Neuron (in vitro differentiated cells): ENCODE results near the gene HSP90AA1.
"Not testable (repeated sequence)": the region's sequence is repeated elsewhere in the genome, so short reads cannot be mapped to it uniquely, and the experiment has no call there.

Source experiments
- H2AFZ ChIP-seq: one replicate; pipeline ENCODE4 v1.6.1; 2013; ENCODE audit warnings: low read depth, mild to moderate bottlenecking, inconsistent platforms, low read length, moderate library complexity
- H3K27me3 ChIP-seq: one replicate; pipeline ENCODE4 v1.6.1; 2013; ENCODE audit warnings: low read length; ENCODE audit not compliant: insufficient read depth
- H3K36me3 ChIP-seq: one replicate; pipeline ENCODE4 v1.6.1; 2013; ENCODE audit warnings: low read length; ENCODE audit not compliant: insufficient read depth
- H3K4me1 ChIP-seq: one replicate; pipeline ENCODE4 v1.6.1; 2013; ENCODE audit warnings: low read length; ENCODE audit not compliant: insufficient read depth
- H3K4me3 ChIP-seq: 2 replicates; pipeline ENCODE4 v1.5.1; 2013; ENCODE audit warnings: mild to moderate bottlenecking, low read length, moderate library complexity
- H3K9me3 ChIP-seq: one replicate; pipeline ENCODE4 v1.6.1; 2013; ENCODE audit warnings: low read length

Gene HSP90AA1

GRCh38 chr14:102086972-102087761, at the start of gene HSP90AA1:
HSP90AA1 (minus strand) TSS chr14:102087044; CDS start chr14:102086378, 666 bp downstream.
- Histone ChIP-seq H3K9me3 (no peaks in the 10 kb centered on the region), H3K27me3 (no peaks in the 10 kb centered on the region), H3K36me3 (peaks cover 39% of the 10 kb centered on the region), H3K4me1 (peaks cover 37% of the 10 kb centered on the region), H2AFZ (peak within 1 kb of the TSS; percentile 90), H3K4me3 (peak within 1 kb of the TSS; percentile 93)

GRCh38 chr14:102135456-102135855, 48.6 kb upstream of the HSP90AA1 start:
- not testable (repeated sequence) for H3K4me3 ChIP-seq, H3K4me1 ChIP-seq, H2AFZ ChIP-seq, H3K9me3 ChIP-seq, H3K27me3 ChIP-seq, H3K36me3 ChIP-seq

GRCh38 chr14:102134719-102135118, 47.9 kb upstream of the HSP90AA1 start:
- H3K9me3 ChIP-seq, H3K4me1 ChIP-seq, H2AFZ ChIP-seq, H3K27me3 ChIP-seq, H3K4me3 ChIP-seq, H3K36me3 ChIP-seq: not testable (repeated sequence)

- not testable (repeated sequence) for H3K4me3 ChIP-seq, H3K9me3 ChIP-seq, H3K27me3 ChIP-seq, H3K4me1 ChIP-seq, H2AFZ ChIP-seq, H3K36me3 ChIP-seq
Observed at GRCh38 chr14:102134021-102134420, 47.2 kb upstream of the HSP90AA1 start.

GRCh38 chr14:102131741-102132140, 44.9 kb upstream of the HSP90AA1 start:
- Histone ChIP-seq H3K9me3 (no peaks in the 10 kb centered on the region), H3K4me3 (no peak overlapping the region)

GRCh38 chr14:102126807-102127455, 40.1 kb upstream of the HSP90AA1 start:
- H3K4me3 ChIP-seq, result no peak overlapping the region
- no peaks in the 10 kb centered on the region for H3K9me3 ChIP-seq
- H3K4me1 ChIP-seq, result no peaks in the 10 kb centered on the region
- H3K27me3 ChIP-seq, result no peaks in the 10 kb centered on the region
- H2AFZ ChIP-seq, result no peak overlapping the region
- no peaks in the 10 kb centered on the region for H3K36me3 ChIP-seq

More at GRCh38 chr14:102131741-102132140, 44.9 kb upstream of the HSP90AA1 start:
- H2AFZ ChIP-seq, result no peak overlapping the region
- no peaks in the 10 kb centered on the region for H3K36me3 ChIP-seq
- H3K4me1 ChIP-seq, result no peaks in the 10 kb centered on the region
- H3K27me3 ChIP-seq, result no peaks in the 10 kb centered on the region

GRCh38 chr14:102125546-102125945, 38.7 kb upstream of the HSP90AA1 start:
- Histone ChIP-seq H3K4me1 (no peaks in the 10 kb centered on the region), H3K27me3 (no peaks in the 10 kb centered on the region), H3K36me3 (no peaks in the 10 kb centered on the region), H3K9me3 (no peaks in the 10 kb centered on the region), H3K4me3 (no peak overlapping the region), H2AFZ (no peak overlapping the region)

GRCh38 chr14:102124419-102124818, 37.6 kb upstream of the HSP90AA1 start:
- no peak overlapping the region for H3K4me3 ChIP-seq
- no peaks in the 10 kb centered on the region for H3K9me3 ChIP-seq
- no peaks in the 10 kb centered on the region for H3K27me3 ChIP-seq
- no peak overlapping the region for H2AFZ ChIP-seq
- no peaks in the 10 kb centered on the region for H3K36me3 ChIP-seq
- no peaks in the 10 kb centered on the region for H3K4me1 ChIP-seq

GRCh38 chr14:102121567-102121966, 34.7 kb upstream of the HSP90AA1 start:
- no peak overlapping the region for H2AFZ ChIP-seq
- H3K27me3 ChIP-seq, result no peaks in the 10 kb centered on the region
- H3K9me3 ChIP-seq, result peaks cover 12% of the 10 kb centered on the region
- no peaks in the 10 kb centered on the region for H3K36me3 ChIP-seq
- H3K4me1 ChIP-seq, result no peaks in the 10 kb centered on the region
- H3K4me3 ChIP-seq, result no peak overlapping the region

- Histone ChIP-seq H2AFZ (no peak overlapping the region), H3K4me3 (no peak overlapping the region), H3K27me3 (no peaks in the 10 kb centered on the region), H3K36me3 (no peaks in the 10 kb centered on the region), H3K4me1 (no peaks in the 10 kb centered on the region), H3K9me3 (peaks cover 12% of the 10 kb centered on the region)
Observed at GRCh38 chr14:102120888-102121287, 34.0 kb upstream of the HSP90AA1 start.

GRCh38 chr14:102117852-102118251, 31.0 kb upstream of the HSP90AA1 start:
- H3K4me1 ChIP-seq, result no peaks in the 10 kb centered on the region
- H3K4me3 ChIP-seq, result no peak overlapping the region
- peaks cover 12% of the 10 kb centered on the region for H3K9me3 ChIP-seq
- no peaks in the 10 kb centered on the region for H3K36me3 ChIP-seq
- no peaks in the 10 kb centered on the region for H3K27me3 ChIP-seq
- no peak overlapping the region for H2AFZ ChIP-seq

- H3K27me3 ChIP-seq, result no peaks in the 10 kb centered on the region
- H3K4me3 ChIP-seq, result no peak overlapping the region
- H3K36me3 ChIP-seq, result no peaks in the 10 kb centered on the region
- H2AFZ ChIP-seq, result no peak overlapping the region
- no peaks in the 10 kb centered on the region for H3K4me1 ChIP-seq
- peaks cover 12% of the 10 kb centered on the region for H3K9me3 ChIP-seq
Observed at GRCh38 chr14:102116361-102117180, 29.7 kb upstream of the HSP90AA1 start.

- Histone ChIP-seq H3K4me1 (peaks cover 3% of the 10 kb centered on the region), H3K36me3 (no peaks in the 10 kb centered on the region)
Observed at GRCh38 chr14:102111101-102111500, 24.3 kb upstream of the HSP90AA1 start.

More at GRCh38 chr14:102111101-102111500, 24.3 kb upstream of the HSP90AA1 start:
- H3K27me3 ChIP-seq, result no peaks in the 10 kb centered on the region
- no peaks in the 10 kb centered on the region for H3K9me3 ChIP-seq
- no peak overlapping the region for H3K4me3 ChIP-seq
- no peak overlapping the region for H2AFZ ChIP-seq
